ENCODE results near the gene EPB41. TPM values are rescaled to one million over a fixed set of nuclear protein-coding genes. Genes with fewer than 3 reads are reported as not detected.
A peak's percentile ranks its signal among the peaks of the same experiment; 100 is the strongest.
"Not testable (repeated sequence)": the region's sequence is repeated elsewhere in the genome, so short reads cannot be mapped to it uniquely, and the experiment has no call there.

Gene EPB41
- total and polyA plus RNA-seq, 5 experiments from 2014 or later: 84.1 to 328 (median 99.9) TPM

DNA sequence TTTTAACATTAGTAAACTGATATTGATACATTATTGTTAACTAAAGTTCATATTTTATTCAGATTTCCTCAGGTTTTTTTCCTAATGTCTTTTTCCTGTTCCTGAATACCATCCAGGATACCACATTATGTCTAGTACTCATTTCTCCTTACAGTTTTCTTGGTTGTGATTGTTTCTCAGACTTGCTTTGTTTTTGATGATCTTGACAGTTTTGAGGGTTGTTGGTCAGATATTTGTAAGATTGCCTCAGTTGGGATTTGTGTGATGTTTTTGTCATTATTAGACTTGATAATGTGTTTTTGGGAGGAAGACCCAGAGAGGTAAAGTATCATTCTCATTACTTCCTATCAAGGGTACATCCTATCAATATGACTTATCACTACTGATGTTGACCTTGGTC is 19.5 kb downstream of the EPB41 start:
- no peaks in the 10 kb centered on the region for H3K27me3 Mint-ChIP-seq
- H3K9me3 Mint-ChIP-seq: no peaks in the 10 kb centered on the region
- H3K4me1 Mint-ChIP-seq: peaks cover 25 to 79% (median 68%) of the 10 kb centered on the region in 4 donors
- H3K36me3 Mint-ChIP-seq: peaks cover 0 to 9% (median 2%) of the 10 kb centered on the region in 3 donors
- peak overlapping the region in 6 of 10 donors; percentile 7 to 83 (median 68) for H3K27ac Mint-ChIP-seq
- POLR2A ChIA-PET: no interaction called here
- ATAC-seq (no peak), DNase-seq (no peak)
- H3K4me3 Mint-ChIP-seq: peak overlapping the region in 9 of 10 donors; percentile 21 to 77 (median 57)

DNA sequence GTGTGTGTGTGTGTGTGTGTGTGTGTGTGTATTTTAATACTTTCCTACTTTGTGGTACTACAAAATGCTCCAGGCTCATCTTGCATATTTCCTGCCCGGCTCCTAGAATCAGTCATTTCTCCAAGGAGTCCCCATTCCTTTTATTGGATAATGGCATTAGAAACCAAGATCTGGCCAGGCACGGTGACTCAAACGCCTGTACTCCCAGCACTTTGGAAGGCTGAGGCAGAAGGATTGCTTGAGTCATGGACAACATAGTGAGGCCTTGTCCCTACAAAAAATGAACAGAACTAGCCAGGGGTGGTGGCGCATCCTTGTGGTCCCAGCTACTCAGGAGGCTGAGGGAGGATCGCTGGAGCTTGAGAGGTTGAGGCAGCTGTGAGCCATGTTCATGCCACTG is 20.3 kb downstream of the EPB41 start:
- DNase-seq (no peak), ATAC-seq (no peak)
- H3K4me1 Mint-ChIP-seq: peaks cover 28 to 83% (median 71%) of the 10 kb centered on the region in 4 donors
- peak overlapping the region in 9 of 10 donors; percentile 23 to 67 (median 47) for H3K4me3 Mint-ChIP-seq
- POLR2A ChIA-PET: interaction anchor here (0.7 to 0.9 kb wide), 2 partner anchors 8 to 13 kb away, joined by 3 to 4 read pairs; no protein-coding TSS in a partner anchor
- H3K9me3 Mint-ChIP-seq: no peaks in the 10 kb centered on the region
- H3K36me3 Mint-ChIP-seq: peaks cover 0 to 9% (median 2%) of the 10 kb centered on the region in 3 donors
- peak overlapping the region in 7 of 10 donors; percentile 23 to 83 (median 70) for H3K27ac Mint-ChIP-seq
- H3K27me3 Mint-ChIP-seq: no peaks in the 10 kb centered on the region

DNA sequence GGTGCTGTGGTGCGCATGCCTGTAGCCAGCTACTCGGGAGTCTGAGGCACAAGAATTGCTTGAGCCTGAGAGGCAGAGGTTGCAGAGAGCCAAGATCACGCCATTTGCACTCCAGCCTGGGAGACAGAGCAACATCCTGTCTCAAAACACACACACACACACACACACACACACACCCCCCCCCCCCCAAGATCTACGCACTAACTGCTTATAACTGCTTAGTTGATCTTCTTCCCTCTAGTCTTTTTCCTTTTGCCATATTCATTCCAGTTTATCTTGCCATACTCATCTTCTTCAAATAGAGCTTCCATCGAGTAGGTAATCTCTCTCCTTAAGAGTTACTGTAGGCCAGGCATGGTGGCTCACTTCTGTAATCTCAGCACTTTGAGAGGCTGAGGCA is 20.9 kb downstream of the EPB41 start:
- Mint-ChIP-seq H3K9me3 (no peaks in the 10 kb centered on the region), H3K36me3 (peaks cover 0 to 9% (median 2%) of the 10 kb centered on the region in 3 donors), H3K27ac (peak overlapping the region in 8 of 10 donors; percentile 4 to 83 (median 67)), H3K4me3 (peak overlapping the region; percentile 5 to 71 (median 56)), H3K27me3 (no peaks in the 10 kb centered on the region), H3K4me1 (peaks cover 30 to 83% (median 76%) of the 10 kb centered on the region in 4 donors)
- POLR2A ChIA-PET: interaction anchor here (0.6 to 0.9 kb wide), 4 partner anchors 8 to 32 kb away, joined by 3 to 6 read pairs (median 4); no protein-coding TSS in a partner anchor
- DNase-seq (no peak), ATAC-seq (no peak)

DNA sequence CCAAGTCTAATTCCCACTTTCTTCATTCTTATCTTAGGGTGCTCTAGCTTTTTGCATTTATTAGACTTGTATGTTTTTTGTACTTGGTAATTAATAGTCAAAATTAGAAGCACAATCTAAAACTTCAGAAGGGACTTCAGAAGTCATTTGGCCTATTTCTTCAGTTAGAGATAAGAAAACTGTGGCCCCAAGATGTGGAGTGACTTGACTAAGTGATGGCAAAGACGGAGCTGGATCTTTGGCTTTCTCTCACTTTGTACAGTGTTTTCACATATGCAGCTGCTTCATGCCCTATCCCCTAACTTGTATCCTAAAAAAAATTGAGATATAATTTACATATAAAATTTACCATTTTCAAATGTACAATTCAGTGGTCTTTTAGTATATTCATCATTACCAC is 21.7 kb downstream of the EPB41 start:
- peaks cover 35 to 82% (median 76%) of the 10 kb centered on the region in 4 donors for H3K4me1 Mint-ChIP-seq
- H3K27me3 Mint-ChIP-seq: no peaks in the 10 kb centered on the region
- ATAC-seq (no peak), DNase-seq (no peak)
- H3K9me3 Mint-ChIP-seq: no peaks in the 10 kb centered on the region
- peaks cover 0 to 9% (median 2%) of the 10 kb centered on the region in 3 donors for H3K36me3 Mint-ChIP-seq
- peak overlapping the region in 7 of 10 donors; percentile 15 to 64 (median 54) for H3K4me3 Mint-ChIP-seq
- peak overlapping the region in 7 of 10 donors; percentile 12 to 83 (median 49) for H3K27ac Mint-ChIP-seq
- POLR2A ChIA-PET: interaction anchor here (0.6 kb wide), 1 partner anchor 10 kb away, joined by 3 read pairs; no protein-coding TSS in a partner anchor

DNA sequence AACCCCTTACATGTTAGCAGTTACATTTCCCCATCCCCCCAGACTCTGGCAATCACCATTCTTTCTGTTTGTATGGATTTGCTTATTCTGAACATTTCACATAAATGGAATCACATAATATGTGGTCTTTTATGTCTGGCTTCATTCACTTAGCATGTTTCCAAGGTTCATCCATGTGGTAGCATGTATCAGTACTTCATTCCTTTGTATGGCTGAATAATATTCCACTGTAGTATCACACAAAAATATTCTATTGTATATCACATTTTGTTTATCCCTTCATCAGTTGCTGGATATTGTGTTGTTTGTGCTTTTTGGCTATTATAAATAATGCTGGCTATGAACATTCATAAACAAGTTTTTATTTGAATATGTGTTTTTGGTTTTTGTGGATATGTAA is 22.2 kb downstream of the EPB41 start:
- POLR2A ChIA-PET: no interaction called here
- no peak for ATAC-seq
- Mint-ChIP-seq H3K36me3 (peaks cover 0 to 9% (median 2%) of the 10 kb centered on the region in 3 donors), H3K27me3 (no peaks in the 10 kb centered on the region), H3K4me1 (peaks cover 36 to 82% (median 79%) of the 10 kb centered on the region in 4 donors), H3K4me3 (peak overlapping the region in 1 of 10 donors; percentile 15), H3K27ac (peak overlapping the region in 4 of 10 donors; percentile 6 to 58 (median 24)), H3K9me3 (no peaks in the 10 kb centered on the region)
- DNase-seq: no peak

DNA sequence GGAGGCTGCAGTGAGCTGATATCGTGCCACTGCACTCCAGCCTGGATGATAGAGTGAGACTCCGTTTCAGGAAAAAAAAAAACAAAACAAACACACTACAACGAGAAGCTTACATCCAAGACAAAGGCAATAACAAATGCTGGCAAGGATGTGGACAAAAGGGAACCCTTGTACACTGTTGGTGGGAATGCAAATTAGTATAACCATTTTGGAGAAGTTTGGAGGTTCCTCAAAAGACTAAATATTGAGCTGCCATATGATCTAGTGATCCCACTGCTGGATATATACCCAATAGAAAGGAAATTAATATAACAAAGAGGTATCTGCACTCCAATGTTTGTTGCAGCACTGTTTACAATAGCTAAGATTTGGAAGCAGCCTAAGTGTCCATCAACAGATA is 29.2 kb downstream of the EPB41 start:
- not testable (repeated sequence) for DNase-seq, H3K27me3 Mint-ChIP-seq, ATAC-seq, H3K36me3 Mint-ChIP-seq, H3K9me3 Mint-ChIP-seq
- peak overlapping the region in 3 of 10 donors; percentile 10 to 53 (median 14) for H3K27ac Mint-ChIP-seq
- peak overlapping the region in 1 of 10 donors; percentile 24 for H3K4me3 Mint-ChIP-seq
- POLR2A ChIA-PET: interaction anchor here (1.1 kb wide), 1 partner anchor 29 kb away, joined by 3 read pairs; the partner anchor contains the start of gene EPB41
- H3K4me1 Mint-ChIP-seq: peaks cover 28 to 78% (median 67%) of the 10 kb centered on the region in 4 donors

DNA sequence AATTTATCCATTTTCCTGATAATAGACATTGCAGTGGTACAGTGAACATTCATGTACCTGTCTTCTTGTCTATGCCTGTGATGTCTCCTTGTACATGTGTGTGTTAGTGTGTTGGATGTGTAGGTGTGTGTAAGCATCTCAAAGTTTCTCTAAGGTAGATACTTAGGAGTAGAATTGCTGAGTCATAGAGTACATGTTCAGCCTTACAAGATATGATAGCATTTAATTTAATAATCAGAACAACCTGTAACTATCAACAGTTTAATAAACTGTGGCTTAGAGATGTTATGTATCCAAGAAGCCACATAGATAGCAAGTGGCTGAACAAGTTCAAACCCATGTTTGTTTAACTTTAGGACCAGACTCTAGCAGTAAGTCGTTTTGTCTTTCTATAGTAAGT is 35.6 kb downstream of the EPB41 start:
- H3K9me3 Mint-ChIP-seq: no peaks in the 10 kb centered on the region
- no peak for DNase-seq
- no peak overlapping the region for H3K4me3 Mint-ChIP-seq
- peaks cover 0 to 5% (median 2%) of the 10 kb centered on the region in 3 donors for H3K36me3 Mint-ChIP-seq
- H3K4me1 Mint-ChIP-seq: peaks cover 20 to 67% (median 48%) of the 10 kb centered on the region in 4 donors
- peak overlapping the region in 3 of 10 donors; percentile 3 to 76 (median 7) for H3K27ac Mint-ChIP-seq
- no peak for ATAC-seq
- H3K27me3 Mint-ChIP-seq: no peaks in the 10 kb centered on the region
- POLR2A ChIA-PET: interaction anchor here (2.1 kb wide), 1 partner anchor 36 kb away, joined by 6 read pairs; the partner anchor contains the start of gene EPB41

DNA sequence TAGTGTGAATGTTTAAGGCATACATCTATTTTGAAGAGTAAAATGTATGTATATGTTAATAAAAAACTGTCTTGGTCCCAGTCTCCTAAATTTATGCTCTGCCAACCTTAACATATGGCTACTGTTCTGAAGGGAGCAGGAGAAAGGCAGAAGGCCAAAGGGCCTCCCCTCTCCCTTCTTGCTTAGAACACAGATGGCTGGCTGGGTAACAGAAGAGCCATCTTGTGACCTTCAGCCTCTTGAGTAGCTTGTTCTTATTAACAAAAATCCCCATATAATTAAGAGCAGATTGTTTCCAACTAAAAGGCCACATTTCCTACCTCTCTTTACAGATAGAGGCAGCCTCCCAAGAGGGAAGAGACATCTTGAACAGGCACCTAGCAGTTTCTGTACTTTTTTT is 36.1 kb downstream of the EPB41 start:
- H3K27ac Mint-ChIP-seq: peak overlapping the region in 4 of 10 donors; percentile 2 to 53 (median 38)
- no peaks in the 10 kb centered on the region for H3K9me3 Mint-ChIP-seq
- no peaks in the 10 kb centered on the region for H3K27me3 Mint-ChIP-seq
- POLR2A ChIA-PET: interaction anchor here (2.1 kb wide), 1 partner anchor 36 kb away, joined by 6 read pairs; the partner anchor contains the start of gene EPB41
- DNase-seq (no peak), ATAC-seq (no peak)
- H3K4me1 Mint-ChIP-seq: peaks cover 18 to 68% (median 49%) of the 10 kb centered on the region in 4 donors
- H3K36me3 Mint-ChIP-seq: peaks cover 0 to 7% (median 2%) of the 10 kb centered on the region in 3 donors
- peak overlapping the region in 1 of 10 donors; percentile 12 for H3K4me3 Mint-ChIP-seq

DNA sequence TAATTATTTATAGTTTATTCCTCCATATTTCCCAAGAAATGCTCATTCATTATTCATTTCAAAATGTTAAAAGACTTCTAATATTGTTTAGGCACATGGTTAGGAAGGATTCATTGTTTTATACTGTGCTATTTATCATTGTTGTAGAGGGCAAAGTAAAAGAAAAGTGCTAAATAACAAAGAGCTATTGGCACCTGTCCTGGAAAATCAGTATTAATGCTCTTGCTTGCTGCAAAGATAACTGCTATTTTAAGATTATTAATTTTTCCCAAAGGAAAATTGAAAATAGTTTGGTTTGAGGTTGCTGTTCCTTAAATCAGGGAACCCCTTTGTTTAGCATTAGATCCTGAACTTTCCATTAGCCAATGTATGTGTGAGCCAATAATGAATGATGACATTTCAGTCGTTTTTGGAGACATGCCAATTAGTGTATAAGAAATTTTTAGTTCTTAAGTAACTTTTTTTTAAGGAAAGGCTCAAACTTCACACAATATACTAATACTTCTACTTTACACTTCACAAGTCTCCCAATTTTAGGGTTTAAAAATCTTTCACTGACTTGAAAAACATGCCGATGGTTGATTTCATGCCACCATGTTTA is 39.9 kb downstream of the EPB41 start:
- no peak for DNase-seq
- Mint-ChIP-seq H3K27me3 (no peaks in the 10 kb centered on the region), H3K27ac (no peak overlapping the region), H3K36me3 (peaks cover 0 to 8% (median 0%) of the 10 kb centered on the region in 3 donors), H3K4me1 (peaks cover 29 to 77% (median 57%) of the 10 kb centered on the region in 4 donors), H3K4me3 (no peak overlapping the region), H3K9me3 (no peaks in the 10 kb centered on the region)
- ATAC-seq: no peak
- POLR2A ChIA-PET: no interaction called here

DNA sequence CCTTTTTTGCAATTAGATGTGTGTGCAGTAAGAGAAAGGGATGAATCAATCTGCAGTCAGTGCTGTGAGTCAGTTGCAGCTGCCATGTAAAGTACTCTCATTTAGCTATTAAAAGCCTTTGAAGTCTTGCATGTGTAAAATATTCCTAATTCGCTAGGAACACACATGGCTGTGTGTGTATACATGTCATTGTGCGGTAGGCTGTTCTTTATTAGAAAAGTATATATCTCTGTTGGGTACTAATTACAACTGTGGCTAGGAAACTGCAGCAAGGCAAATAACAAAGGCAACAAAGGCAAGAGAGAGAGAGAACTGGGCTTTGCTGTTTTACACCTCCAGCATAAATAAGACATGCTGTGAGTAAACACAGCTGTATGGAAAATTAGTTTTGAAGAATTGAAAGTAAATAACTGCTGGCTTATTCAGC is 41.7 kb downstream of the EPB41 start:
- Mint-ChIP-seq H3K27ac (peak overlapping the region in 2 of 10 donors; percentile 8 to 40), H3K36me3 (peaks cover 0 to 8% (median 0%) of the 10 kb centered on the region in 3 donors), H3K4me3 (peak overlapping the region in 2 of 10 donors; percentile 14 to 27), H3K9me3 (no peaks in the 10 kb centered on the region), H3K27me3 (no peaks in the 10 kb centered on the region), H3K4me1 (peaks cover 29 to 71% (median 53%) of the 10 kb centered on the region in 4 donors)
- ATAC-seq (no peak), DNase-seq (no peak)
- POLR2A ChIA-PET: no interaction called here

DNA sequence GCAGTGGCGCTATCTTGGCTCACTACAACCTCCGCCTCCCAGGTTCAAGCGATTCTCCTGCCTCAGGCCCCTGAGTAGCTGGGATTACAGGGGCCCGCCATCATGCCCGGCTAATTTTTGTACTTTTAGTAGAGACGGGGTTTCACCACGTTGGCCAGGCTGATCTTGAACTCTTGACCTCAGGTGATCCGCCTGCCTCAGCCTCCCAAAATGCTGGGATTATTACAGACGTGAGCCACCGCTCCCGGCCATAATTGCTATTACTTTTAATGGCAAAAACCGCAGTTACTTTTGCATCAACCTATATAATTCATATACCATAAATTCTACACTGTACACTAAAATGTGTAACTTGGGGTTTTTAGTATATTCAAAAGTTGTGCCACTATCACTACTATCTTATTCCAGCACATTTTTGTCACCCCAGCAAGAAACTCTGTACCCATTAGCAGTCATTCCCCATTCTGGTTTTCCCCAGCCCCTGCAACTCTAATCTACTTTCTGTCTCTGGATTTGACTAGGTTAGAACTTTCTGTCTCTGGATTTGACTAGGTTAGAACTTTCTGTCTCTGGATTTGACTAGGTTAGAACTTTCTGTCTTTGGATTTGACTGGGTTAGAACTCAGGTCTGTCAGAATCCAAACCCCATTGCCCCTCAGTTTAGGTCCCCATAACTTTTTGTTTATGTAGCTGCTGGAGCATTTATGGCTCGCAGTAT is 47.9 kb downstream of the EPB41 start:
- POLR2A ChIA-PET: interaction anchor here (1.0 kb wide), 1 partner anchor 47 kb away, joined by 3 read pairs; no protein-coding TSS in a partner anchor
- Mint-ChIP-seq H3K4me1 (peaks cover 36 to 75% (median 69%) of the 10 kb centered on the region in 4 donors), H3K27ac (peak overlapping the region in 6 of 10 donors; percentile 10 to 51 (median 37))
- not testable (repeated sequence) for H3K36me3 Mint-ChIP-seq, ATAC-seq, H3K9me3 Mint-ChIP-seq, DNase-seq, H3K27me3 Mint-ChIP-seq, H3K4me3 Mint-ChIP-seq

DNA sequence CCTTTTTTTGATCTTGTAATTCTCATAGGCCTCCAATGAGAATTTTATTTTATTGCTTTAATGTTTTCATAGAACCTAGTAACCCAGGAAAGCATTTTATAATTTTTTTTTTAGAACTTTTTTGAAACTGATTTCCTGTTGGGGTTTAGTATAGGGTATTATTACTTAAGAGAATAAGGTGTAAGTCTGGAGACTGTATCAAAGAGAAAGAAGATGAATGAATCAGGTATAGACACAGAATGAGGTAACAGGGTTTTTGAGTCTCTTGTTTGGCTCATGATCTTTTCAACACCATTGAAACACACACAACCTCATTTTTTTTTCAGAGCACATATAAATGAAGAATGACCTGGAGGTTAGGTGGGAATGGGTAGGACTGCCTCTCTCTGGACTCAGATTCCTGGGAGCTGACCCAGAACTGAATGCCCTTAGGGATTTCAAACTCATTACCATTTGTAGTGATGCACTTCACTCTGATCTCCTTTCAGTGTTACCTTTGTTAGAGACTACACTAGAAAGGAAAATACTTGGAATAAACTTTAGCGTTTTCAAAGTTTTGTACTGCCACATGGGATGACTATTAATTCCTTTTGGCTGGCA is 51.0 kb downstream of the EPB41 start:
- no peaks in the 10 kb centered on the region for H3K9me3 Mint-ChIP-seq
- peak in 2 of 10 donors; percentile 33 to 41 for DNase-seq
- peak; percentile 90 to 97 for ATAC-seq

More for the DNA sequence above, 51.0 kb downstream of the EPB41 start:
- H3K4me1 Mint-ChIP-seq: peaks cover 28 to 71% (median 61%) of the 10 kb centered on the region in 4 donors
- peaks cover 0 to 3% (median 0%) of the 10 kb centered on the region in 3 donors for H3K36me3 Mint-ChIP-seq
- POLR2A ChIA-PET: interaction anchor here (0.8 kb wide), 1 partner anchor 51 kb away, joined by 3 read pairs; the partner anchor contains the start of gene EPB41
- peak overlapping the region in 9 of 10 donors; percentile 4 to 50 (median 37) for H3K4me3 Mint-ChIP-seq
- H3K27me3 Mint-ChIP-seq: no peaks in the 10 kb centered on the region
- H3K27ac Mint-ChIP-seq: peak overlapping the region; percentile 11 to 74 (median 62)

Data from naive thymus-derived CD8-positive, alpha-beta T cell (primary cell).